Prostate gland (tissue), 2 donors: ENCODE data around the gene RHOT2. TPM values are rescaled to one million over a fixed set of nuclear protein-coding genes. Genes with fewer than 3 reads are reported as not detected.

ENCODE experiments used
- DNase-seq: peaks from one replicate; pipeline ENCODE4 v3.0.0-alpha.2; 2019; ENCODE audit warnings: low spot score
- H3K27ac ChIP-seq, 2 donors: fragments of 200-600 bp; sonication (generic); 2 replicates each; pipeline ENCODE4 v1.5.1; 2017 to 2019
- H3K27me3 ChIP-seq: fragments of 200-600 bp; sonication (generic); replicated peaks from 2 replicates; pipeline ENCODE4 v1.5.1; 2019; ENCODE audit not compliant: insufficient read depth
- H3K36me3 ChIP-seq, 2 donors: fragments of 200-600 bp; sonication (generic); 1 replicate in 1 of 2; 2 replicates in 1 of 2; pipeline versions ENCODE4 v1.5.1 to v1.8.1; 2017 to 2019
- H3K4me1 ChIP-seq: fragments of 200-600 bp; sonication (generic); replicated peaks from 2 replicates; pipeline ENCODE4 v1.5.1; 2019
- H3K4me3 ChIP-seq, 2 donors: fragments of 200-600 bp; sonication (generic); 2 replicates each; pipeline ENCODE4 v1.5.1; 2017 to 2019
- H3K9me3 ChIP-seq: fragments of 200-600 bp; sonication (generic); 2 replicates; pipeline ENCODE4 v1.5.1; 2017
- CTCF ChIP-seq, 4 experiments: fragments of 200-600 bp in 2 of 4; fragments of 450-650 bp in 2 of 4; sonication (generic) in 2 of 4; IDR thresholded peaks; 1 replicate in 3 of 4; 2 replicates in 1 of 4; pipeline ENCODE4 v1.5.1; 2016 to 2019; ENCODE audit warnings: antibody characterized with exemption in 4 of 4, mild to moderate bottlenecking in 2 of 4, moderate library complexity in 2 of 4
- POLR2A ChIP-seq: fragments of 450-650 bp; IDR thresholded peaks from one replicate; pipeline ENCODE4 v1.6.1; 2016; ENCODE audit warnings: antibody characterized with exemption, mild to moderate bottlenecking
- POLR2AphosphoS5 ChIP-seq: sonication (generic); formaldehyde crosslinking; IDR thresholded peaks from one replicate; pipeline ENCODE4 v1.6.1; 2017; ENCODE audit warnings: antibody characterized with exemption
- WGBS: methylation state at CpG from one replicate; pipeline ENCODE4 v1.1.5; 2018; 5-methylcytosine and 5-hydroxymethylcytosine counted together
- intact Hi-C: fragments of 100-400 bp; cut with DNase I; formaldehyde crosslinking; loops from one replicate; pipeline ENCODE4 v1.14.2; 2022
- total RNA-seq, 2 donors: library from RNA; depleted of rRNA; stranded (reverse); fragments of >200 nt; gene quantifications; one replicate each; pipeline ENCODE4 v1.1.0, GENCODE V29; 2016

Gene RHOT2
- total RNA-seq, 2 donors from 2014 or later = 101 to 169 TPM

GRCh38 chr16:722835-723633 lies 55.1 kb downstream of the RHOT2 start:
- no peak for DNase-seq
- H3K27ac ChIP-seq = no peak overlapping the region
- no peak overlapping the region for H3K4me3 ChIP-seq
- no peaks in the 10 kb centered on the region for H3K27me3 ChIP-seq
- intact Hi-C loops = no loop called here
- H3K36me3 ChIP-seq = no peaks in the 10 kb centered on the region
- H3K4me1 ChIP-seq = peaks cover 25% of the 10 kb centered on the region
- H3K9me3 ChIP-seq = no peaks in the 10 kb centered on the region
- 85% methylated on average over 24 of the region's 24 CpGs for WGBS
- TF ChIP-seq CTCF (IDR thresholded peaks at IDR 0.05) (no peak), POLR2A (no peak), POLR2AphosphoS5 (no peak)

DNA sequence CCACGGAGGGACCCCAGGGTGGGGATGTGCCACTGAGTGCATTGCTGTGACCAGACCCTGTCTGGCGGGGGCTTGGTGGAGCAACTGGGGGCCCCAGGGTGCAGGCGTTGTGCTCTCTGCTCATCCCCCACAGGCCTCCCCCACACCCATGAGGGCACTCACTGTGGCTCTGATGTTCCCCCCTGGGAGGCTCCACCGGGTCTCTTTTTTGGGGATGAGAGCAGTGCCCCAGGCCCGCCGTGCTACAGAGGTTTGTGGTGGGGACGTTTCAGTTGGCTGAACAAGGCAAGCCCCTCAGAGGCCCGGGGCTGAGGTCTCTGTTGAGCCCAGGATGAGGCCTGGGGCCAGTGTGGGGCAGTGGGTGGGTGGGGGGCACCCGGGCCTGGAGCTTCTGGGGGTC lies 55.8 kb downstream of the RHOT2 start:
- Histone ChIP-seq H3K4me3 (no peak overlapping the region), H3K27me3 (no peaks in the 10 kb centered on the region), H3K36me3 (no peaks in the 10 kb centered on the region), H3K27ac (no peak overlapping the region), H3K4me1 (peaks cover 32% of the 10 kb centered on the region), H3K9me3 (no peaks in the 10 kb centered on the region)
- intact Hi-C loops = no loop called here
- no peak for TF ChIP-seq POLR2AphosphoS5
- TF ChIP-seq CTCF (IDR thresholded peaks at IDR 0.05) = no peak
- no peak for TF ChIP-seq POLR2A
- no peak for DNase-seq
- 83% methylated on average over 9 of the region's 9 CpGs for WGBS

Other genes with a start within 250 kb of the RHOT2 start
- gene RAB11FIP3, start 242.5 kb upstream of the RHOT2 start, total RNA-seq = 10 to 100 TPM; 33.2 to 93.2 TPM
- 10 to 100 TPM; 59.7 to 80.7 TPM for gene CAPN15, start 140.4 kb upstream of the RHOT2 start, total RNA-seq
- gene PRR35, start 107.7 kb upstream of the RHOT2 start, total RNA-seq = 1 to 10 TPM in 1 of 2 donors, not detected in 1; 5.1 TPM
- gene NHLRC4, start 101.1 kb upstream of the RHOT2 start, total RNA-seq = 1 to 10 TPM; 2.9 to 6.2 TPM
- 10 to 100 TPM; 70.1 to 85.8 TPM for gene PIGQ, start 98.2 kb upstream of the RHOT2 start, total RNA-seq
- gene RAB40C, start 78.1 kb upstream of the RHOT2 start, total RNA-seq = 10 to 100 TPM; 41.8 to 68.0 TPM
- gene WFIKKN1, start 37.1 kb upstream of the RHOT2 start, total RNA-seq = 1 to 10 TPM; 1.5 to 1.9 TPM
- gene METTL26, start 31.8 kb upstream of the RHOT2 start, total RNA-seq = 100 to 1,000 TPM; 179 to 207 TPM
- 10 to 100 TPM; 59.5 to 61.6 TPM for gene MCRIP2, start 26.3 kb upstream of the RHOT2 start, total RNA-seq
- gene WDR90, start 18.8 kb upstream of the RHOT2 start, total RNA-seq = 10 to 100 TPM; 36.8 to 60.4 TPM
- gene RHBDL1, start 7.5 kb downstream of the RHOT2 start, total RNA-seq = 1 to 10 TPM; 4.5 to 4.9 TPM
- gene STUB1, start 12.3 kb downstream of the RHOT2 start, total RNA-seq = 100 to 1,000 TPM; 173 to 255 TPM
- 100 to 1,000 TPM; 121 to 132 TPM for gene JMJD8, start 16.2 kb downstream of the RHOT2 start, total RNA-seq
- gene WDR24, start 22.3 kb downstream of the RHOT2 start, total RNA-seq = 10 to 100 TPM; 18.2 to 26.4 TPM
- 1 to 10 TPM; 6.1 to 9.1 TPM for gene FBXL16, start 37.7 kb downstream of the RHOT2 start, total RNA-seq
- 10 to 100 TPM; 52.0 to 78.2 TPM for gene METRN, start 47.0 kb downstream of the RHOT2 start, total RNA-seq
- 10 to 100 TPM; 55.3 to 73.1 TPM for gene ANTKMT, start 53.0 kb downstream of the RHOT2 start, total RNA-seq
- 1 to 10 TPM; 2.3 to 3.0 TPM for gene CCDC78, start 58.3 kb downstream of the RHOT2 start, total RNA-seq
- 10 to 100 TPM in 1 of 2 donors, 1 to 10 TPM in 1; 7.7 to 10.1 TPM for gene HAGHL, start 59.0 kb downstream of the RHOT2 start, total RNA-seq
- gene CIAO3, start 72.9 kb downstream of the RHOT2 start, total RNA-seq = 10 to 100 TPM; 56.7 to 76.6 TPM
- gene MSLN, start 92.6 kb downstream of the RHOT2 start, total RNA-seq = 1 to 10 TPM in 1 of 2 donors, under 1 TPM in 1; 0.74 to 7.3 TPM
- 10 to 100 TPM; 22.0 to 32.4 TPM for gene RPUSD1, start 120.2 kb downstream of the RHOT2 start, total RNA-seq
- gene CHTF18, start 120.5 kb downstream of the RHOT2 start, total RNA-seq = 10 to 100 TPM in 1 of 2 donors, 1 to 10 TPM in 1; 7.8 to 57.5 TPM
- gene GNG13, start 132.6 kb downstream of the RHOT2 start, total RNA-seq = not detected